SK-N-MC (cell line): Measurements from ENCODE around the gene RNLS.

Experiments
- DNase-seq: peaks from one replicate; pipeline ENCODE4 v3.0.0-alpha.2; 2011; ENCODE audit warnings: low read depth, low spot score
- H3K27ac ChIP-seq: fragments of 200-600 bp; sonication (generic); 2 replicates; pipeline ENCODE4 v1.5.1; 2016; ENCODE audit warnings: mixed run types
- H3K36me3 ChIP-seq: fragments of 200-600 bp; sonication (generic); 2 replicates; pipeline ENCODE4 v1.6.1; 2017; ENCODE audit warnings: antibody characterized with exemption, low read length, mixed read lengths; ENCODE audit not compliant: insufficient read depth
- H3K4me3 ChIP-seq: fragments of 200-600 bp; sonication (generic); 2 replicates; pipeline ENCODE4 v1.5.1; 2016
- H3K9ac ChIP-seq: fragments of 200-600 bp; sonication (generic); 2 replicates; pipeline ENCODE4 v1.8.0; 2017; ENCODE audit warnings: mixed run types, mixed read lengths; ENCODE audit not compliant: insufficient read length
- H3K9me3 ChIP-seq: fragments of 200-600 bp; sonication (generic); 2 replicates; pipeline ENCODE4 v1.6.1; 2017; ENCODE audit warnings: low read depth, mild to moderate bottlenecking, antibody characterized with exemption, low read length, moderate library complexity, mixed read lengths
- EZH2 ChIP-seq: fragments of 200-600 bp; sonication (generic); IDR thresholded peaks from one replicate; pipeline ENCODE4 v1.6.1; 2017; ENCODE audit warnings: antibody characterized with exemption
- FOXP2 ChIP-seq: optimal IDR thresholded peaks from 2 replicates; pipeline ENCODE3; 2011; ENCODE audit warnings: mild to moderate bottlenecking, moderate library complexity; ENCODE audit not compliant: insufficient read depth; ENCODE audit errors: extremely low read length, control extremely low read depth
- POLR2AphosphoS5 ChIP-seq: IDR thresholded peaks from 2 replicates; pipeline ENCODE4 v1.6.1; 2012; ENCODE audit warnings: mild to moderate bottlenecking, low read depth, low read length, borderline replicate concordance

RNLS gene

GRCh38 chr10:88598055-88598454 lies 14.9 kb upstream of the RNLS start:
- no peak overlapping the region for H3K4me3 ChIP-seq
- TF ChIP-seq EZH2 = no peak
- no peak for TF ChIP-seq FOXP2
- TF ChIP-seq POLR2AphosphoS5 = no peak
- DNase-seq = no peak
- H3K9me3 ChIP-seq = no peaks in the 10 kb centered on the region
- no peak overlapping the region for H3K27ac ChIP-seq
- no peak overlapping the region for H3K9ac ChIP-seq
- no peaks in the 10 kb centered on the region for H3K36me3 ChIP-seq

DNA sequence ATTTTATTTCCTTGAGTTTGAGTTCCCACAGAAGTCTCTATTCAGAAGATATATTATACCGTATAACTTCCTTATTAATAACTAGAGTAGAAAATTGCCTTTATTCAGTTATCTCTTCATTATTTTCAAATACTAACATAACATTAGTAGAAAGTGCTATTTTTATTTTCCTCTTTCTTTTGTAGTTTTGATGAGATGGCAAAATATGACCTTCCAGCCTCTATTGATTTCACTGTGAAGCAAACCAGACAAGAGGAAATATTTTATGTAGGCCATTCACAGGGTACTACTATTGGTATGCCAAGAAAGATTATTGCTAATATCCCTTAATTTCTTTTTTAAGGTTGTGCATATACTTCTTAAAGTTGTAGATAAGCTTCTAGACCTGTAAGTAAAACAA lies 11.4 kb upstream of the RNLS start:
- no peak for DNase-seq
- no peaks in the 10 kb centered on the region for H3K9me3 ChIP-seq
- TF ChIP-seq POLR2AphosphoS5 (no peak), FOXP2 (no peak), EZH2 (no peak)
- H3K9ac ChIP-seq = no peak overlapping the region
- H3K27ac ChIP-seq = no peak overlapping the region
- no peak overlapping the region for H3K4me3 ChIP-seq
- H3K36me3 ChIP-seq = no peaks in the 10 kb centered on the region

- no peak for DNase-seq
- Histone ChIP-seq H3K27ac (no peak overlapping the region), H3K9ac (no peak overlapping the region), H3K4me3 (no peak overlapping the region), H3K36me3 (no peaks in the 10 kb centered on the region), H3K9me3 (no peaks in the 10 kb centered on the region)
- TF ChIP-seq POLR2AphosphoS5 = no peak
- no peak for TF ChIP-seq FOXP2
- no peak for TF ChIP-seq EZH2
Measured at GRCh38 chr10:88592906-88593305, 9.8 kb upstream of the RNLS start.

DNA sequence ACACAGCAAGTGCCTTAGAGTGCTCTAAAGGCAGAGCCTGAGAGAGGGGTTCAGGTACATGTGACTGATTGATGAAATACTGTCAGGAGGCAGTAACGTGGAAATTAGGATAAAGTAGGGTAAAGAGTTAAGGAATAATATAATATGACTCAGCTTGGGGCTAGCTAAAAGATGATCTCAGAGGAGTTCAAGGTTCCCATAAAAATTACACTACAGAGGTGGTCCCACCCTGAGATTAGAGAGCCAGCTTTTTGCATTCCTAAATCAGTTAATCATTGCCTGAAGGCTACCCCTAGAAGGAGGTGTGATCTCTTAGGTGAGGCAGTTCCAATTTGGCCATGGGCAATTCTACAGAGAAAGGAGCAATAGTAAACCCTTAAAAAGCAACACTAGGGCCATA lies 9.3 kb upstream of the RNLS start:
- H3K36me3 ChIP-seq = no peaks in the 10 kb centered on the region
- no peaks in the 10 kb centered on the region for H3K9me3 ChIP-seq
- TF ChIP-seq POLR2AphosphoS5 (no peak), FOXP2 (no peak), EZH2 (no peak)
- no peak for DNase-seq
- no peak overlapping the region for H3K9ac ChIP-seq
- no peak overlapping the region for H3K27ac ChIP-seq
- H3K4me3 ChIP-seq = no peak overlapping the region

DNA sequence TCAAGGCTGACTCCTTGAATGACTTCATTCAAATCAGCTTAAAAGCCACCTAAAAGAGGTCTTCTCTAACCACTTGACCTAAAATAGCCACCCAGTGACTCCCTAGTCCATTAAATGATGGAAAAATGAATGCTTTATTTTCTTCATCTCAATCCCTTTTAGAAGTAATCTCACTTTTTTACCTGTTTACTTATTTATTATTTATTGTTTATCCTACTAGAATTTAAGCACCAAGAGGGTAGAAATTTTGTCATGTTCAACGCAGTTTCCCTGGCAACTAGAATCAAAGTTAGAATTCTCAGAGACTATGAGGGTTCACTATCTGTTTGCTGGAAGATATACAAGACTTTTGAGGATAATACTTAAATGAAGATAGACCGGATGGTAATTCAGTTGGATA lies 3.3 kb upstream of the RNLS start, which contains the start of gene LIPJ:
Gene LIPJ (plus strand): TSS at position 301 of the 400 bp plus-strand sequence. CDS start 3,926 bp downstream, outside the sequence.
- no peak for DNase-seq
- no peaks in the 10 kb centered on the region for H3K9me3 ChIP-seq
- H3K9ac ChIP-seq = no peak within 1 kb of the TSS
- H3K27ac ChIP-seq = no peak within 1 kb of the TSS
- TF ChIP-seq EZH2 (no peak), FOXP2 (no peak), POLR2AphosphoS5 (no peak)
- no peaks in the 10 kb centered on the region for H3K36me3 ChIP-seq
- no peak within 1 kb of the TSS for H3K4me3 ChIP-seq

DNA sequence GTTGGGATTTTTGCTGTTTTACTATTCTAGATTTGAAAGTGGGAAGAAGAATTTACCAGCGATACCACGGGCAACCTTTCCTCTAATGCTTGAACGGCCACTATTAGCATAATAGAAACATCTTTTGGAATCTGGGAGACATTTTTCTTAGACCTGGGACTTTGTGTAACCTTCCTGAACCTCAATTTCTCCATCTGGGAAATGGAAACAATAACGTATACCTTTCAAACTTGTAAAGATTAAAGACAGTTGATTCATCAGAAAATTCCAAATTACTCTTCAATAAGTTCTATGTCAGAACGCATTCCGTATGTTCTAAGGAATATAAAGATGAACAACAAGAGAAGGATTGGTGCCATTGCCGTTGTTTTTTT lies 453 bp upstream of the RNLS start:
- DNase-seq = no peak
- Histone ChIP-seq H3K27ac (no peak overlapping the region), H3K4me3 (no peak overlapping the region), H3K9me3 (no peaks in the 10 kb centered on the region), H3K9ac (no peak overlapping the region), H3K36me3 (no peaks in the 10 kb centered on the region)
- no peak for TF ChIP-seq FOXP2
- no peak for TF ChIP-seq EZH2
- TF ChIP-seq POLR2AphosphoS5 = no peak

GRCh38 chr10:88582411-88582805 lies 710 bp downstream of the RNLS start:
- DNase-seq = no peak
- TF ChIP-seq EZH2 = no peak
- TF ChIP-seq POLR2AphosphoS5 = no peak
- no peak for TF ChIP-seq FOXP2
- no peak overlapping the region for H3K4me3 ChIP-seq

GRCh38 chr10:88565072-88565471 lies 18.0 kb downstream of the RNLS start:
- no peak overlapping the region for H3K27ac ChIP-seq
- TF ChIP-seq EZH2 (no peak), POLR2AphosphoS5 (no peak), FOXP2 (no peak)
- H3K9me3 ChIP-seq = no peaks in the 10 kb centered on the region
- no peak overlapping the region for H3K9ac ChIP-seq
- DNase-seq = no peak
- H3K36me3 ChIP-seq = no peaks in the 10 kb centered on the region
- no peak overlapping the region for H3K4me3 ChIP-seq

More at GRCh38 chr10:88582411-88582805, 710 bp downstream of the RNLS start:
- H3K9me3 ChIP-seq = no peaks in the 10 kb centered on the region
- no peaks in the 10 kb centered on the region for H3K36me3 ChIP-seq
- no peak overlapping the region for H3K27ac ChIP-seq
- no peak overlapping the region for H3K9ac ChIP-seq

- no peak for DNase-seq
- no peak overlapping the region for H3K4me3 ChIP-seq
- TF ChIP-seq POLR2AphosphoS5 = no peak
- no peak for TF ChIP-seq FOXP2
- TF ChIP-seq EZH2 = no peak
- no peak overlapping the region for H3K9ac ChIP-seq
- no peaks in the 10 kb centered on the region for H3K36me3 ChIP-seq
- H3K9me3 ChIP-seq = no peaks in the 10 kb centered on the region
- H3K27ac ChIP-seq = no peak overlapping the region
Measured at GRCh38 chr10:88562152-88562551, 21.0 kb downstream of the RNLS start.
